DND-41 (cell line): ENCODE data around the gene C16orf74.

ENCODE experiments used
- ATAC-seq: fragments of 200-7000 bp; cut with Tn5 transposase; 3 replicates; pipeline ENCODE4 v1.9.1; 2021; ENCODE audit warnings: low read depth; ENCODE audit not compliant: insufficient read depth
- DNase-seq: peaks from one replicate; pipeline ENCODE4 v3.0.0-alpha.2; 2020
- H2AFZ ChIP-seq: 2 replicates; pipeline ENCODE4 v1.6.0; 2012; ENCODE audit warnings: low read depth, low read length
- H3K27ac ChIP-seq: 2 replicates; pipeline ENCODE4 v1.5.1; 2012; ENCODE audit warnings: low read length, inconsistent platforms
- H3K27me3 ChIP-seq: fragments of 200-600 bp; sonication (generic); 2 replicates; pipeline ENCODE4 v1.6.0; 2012; ENCODE audit warnings: low read length, mild to moderate bottlenecking, inconsistent platforms; ENCODE audit not compliant: insufficient read depth, poor library complexity
- H3K36me3 ChIP-seq: 2 replicates; pipeline ENCODE4 v1.5.1; 2012; ENCODE audit warnings: low read length, inconsistent platforms; ENCODE audit not compliant: insufficient read depth
- H3K4me1 ChIP-seq: 2 replicates; pipeline ENCODE4 v1.5.1; 2012; ENCODE audit warnings: mild to moderate bottlenecking, low read length; ENCODE audit not compliant: insufficient read depth
- H3K4me2 ChIP-seq: 2 replicates; pipeline ENCODE4 v1.6.0; 2012; ENCODE audit warnings: mild to moderate bottlenecking, moderate library complexity, low read length, inconsistent platforms; ENCODE audit not compliant: insufficient read depth
- H3K4me3 ChIP-seq, 2 experiments: fragments of 200-600 bp in 1 of 2; shearing (Covaris generic) in 1 of 2; 2 replicates each; pipeline ENCODE4 v1.5.1; 2012 to 2016; ENCODE audit warnings: inconsistent platforms in 2 of 2, low read length in 2 of 2, mild to moderate bottlenecking in 2 of 2, low read depth in 1 of 2, moderate library complexity in 1 of 2
- H3K79me2 ChIP-seq: 2 replicates; pipeline ENCODE4 v1.6.0; 2012; ENCODE audit warnings: low read length, inconsistent platforms; ENCODE audit not compliant: insufficient read depth
- H3K9ac ChIP-seq: 2 replicates; pipeline ENCODE4 v1.6.0; 2012; ENCODE audit warnings: low read depth, mild to moderate bottlenecking, inconsistent platforms, low read length, moderate library complexity
- H3K9me3 ChIP-seq: 2 replicates; pipeline ENCODE4 v1.5.1; 2012; ENCODE audit warnings: low read length, moderate library complexity, mild to moderate bottlenecking, inconsistent platforms; ENCODE audit not compliant: insufficient read depth, severe bottlenecking
- H4K20me1 ChIP-seq: 2 replicates; pipeline ENCODE4 v1.6.0; 2012; ENCODE audit warnings: low read length; ENCODE audit not compliant: insufficient read depth
- EZH2 ChIP-seq: IDR thresholded peaks from 3 replicates; pipeline ENCODE4 v1.6.1; 2012; ENCODE audit warnings: borderline replicate concordance, low read depth, mild to moderate bottlenecking, moderate library complexity, low read length, inconsistent platforms; ENCODE audit not compliant: severe bottlenecking
- TF ChIP-seq, protein P1 (sequence below): IDR thresholded peaks from 2 replicates; pipeline ENCODE4 v1.5.1; 2012; ENCODE audit warnings: borderline replicate concordance, low read length, moderate library complexity, mild to moderate bottlenecking; ENCODE audit not compliant: poor library complexity, severe bottlenecking; ENCODE audit errors: extremely low read depth

The C16orf74 gene

GRCh38 chr16:85677383-85677967 is 73.4 kb downstream of the C16orf74 start:
- ATAC-seq (no peak), DNase-seq (no peak)
- Histone ChIP-seq H3K27me3 (no peaks in the 10 kb centered on the region), H3K9ac (no peak overlapping the region), H3K4me1 (no peaks in the 10 kb centered on the region), H3K9me3 (no peaks in the 10 kb centered on the region), H2AFZ (no peak overlapping the region), H3K27ac (no peak overlapping the region), H3K4me2 (no peak overlapping the region), H3K36me3 (peaks cover 98% of the 10 kb centered on the region), H3K4me3 (no peak overlapping the region), H4K20me1 (peaks cover 42% of the 10 kb centered on the region), H3K79me2 (peaks cover 10% of the 10 kb centered on the region; the same call in 1 of the 2 replicates)
- TF ChIP-seq, protein P1, sequence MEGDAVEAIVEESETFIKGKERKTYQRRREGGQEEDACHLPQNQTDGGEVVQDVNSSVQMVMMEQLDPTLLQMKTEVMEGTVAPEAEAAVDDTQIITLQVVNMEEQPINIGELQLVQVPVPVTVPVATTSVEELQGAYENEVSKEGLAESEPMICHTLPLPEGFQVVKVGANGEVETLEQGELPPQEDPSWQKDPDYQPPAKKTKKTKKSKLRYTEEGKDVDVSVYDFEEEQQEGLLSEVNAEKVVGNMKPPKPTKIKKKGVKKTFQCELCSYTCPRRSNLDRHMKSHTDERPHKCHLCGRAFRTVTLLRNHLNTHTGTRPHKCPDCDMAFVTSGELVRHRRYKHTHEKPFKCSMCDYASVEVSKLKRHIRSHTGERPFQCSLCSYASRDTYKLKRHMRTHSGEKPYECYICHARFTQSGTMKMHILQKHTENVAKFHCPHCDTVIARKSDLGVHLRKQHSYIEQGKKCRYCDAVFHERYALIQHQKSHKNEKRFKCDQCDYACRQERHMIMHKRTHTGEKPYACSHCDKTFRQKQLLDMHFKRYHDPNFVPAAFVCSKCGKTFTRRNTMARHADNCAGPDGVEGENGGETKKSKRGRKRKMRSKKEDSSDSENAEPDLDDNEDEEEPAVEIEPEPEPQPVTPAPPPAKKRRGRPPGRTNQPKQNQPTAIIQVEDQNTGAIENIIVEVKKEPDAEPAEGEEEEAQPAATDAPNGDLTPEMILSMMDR, result no peak
- TF ChIP-seq EZH2, result no peak

- ATAC-seq (peak; percentile 32; the same call in 2 of the 3 replicates), DNase-seq (no peak)
- H3K4me3 ChIP-seq, result no peak overlapping the region
- TF ChIP-seq, protein P1, result no peak
- no peak for TF ChIP-seq EZH2
- no peaks in the 10 kb centered on the region for H3K27me3 ChIP-seq
- no peak overlapping the region for H3K9ac ChIP-seq
- no peak overlapping the region for H3K27ac ChIP-seq
- H4K20me1 ChIP-seq, result peaks cover 40% of the 10 kb centered on the region
- H2AFZ ChIP-seq, result no peak overlapping the region
- peaks cover 7% of the 10 kb centered on the region; the same call in 1 of the 2 replicates for H3K79me2 ChIP-seq
- H3K4me1 ChIP-seq, result no peaks in the 10 kb centered on the region
- H3K9me3 ChIP-seq, result no peaks in the 10 kb centered on the region
- peaks cover 99% of the 10 kb centered on the region for H3K36me3 ChIP-seq
- H3K4me2 ChIP-seq, result no peak overlapping the region
These were observed 74.4 kb downstream of the C16orf74 start for GRCh38 chr16:85676466-85676865.

DNA sequence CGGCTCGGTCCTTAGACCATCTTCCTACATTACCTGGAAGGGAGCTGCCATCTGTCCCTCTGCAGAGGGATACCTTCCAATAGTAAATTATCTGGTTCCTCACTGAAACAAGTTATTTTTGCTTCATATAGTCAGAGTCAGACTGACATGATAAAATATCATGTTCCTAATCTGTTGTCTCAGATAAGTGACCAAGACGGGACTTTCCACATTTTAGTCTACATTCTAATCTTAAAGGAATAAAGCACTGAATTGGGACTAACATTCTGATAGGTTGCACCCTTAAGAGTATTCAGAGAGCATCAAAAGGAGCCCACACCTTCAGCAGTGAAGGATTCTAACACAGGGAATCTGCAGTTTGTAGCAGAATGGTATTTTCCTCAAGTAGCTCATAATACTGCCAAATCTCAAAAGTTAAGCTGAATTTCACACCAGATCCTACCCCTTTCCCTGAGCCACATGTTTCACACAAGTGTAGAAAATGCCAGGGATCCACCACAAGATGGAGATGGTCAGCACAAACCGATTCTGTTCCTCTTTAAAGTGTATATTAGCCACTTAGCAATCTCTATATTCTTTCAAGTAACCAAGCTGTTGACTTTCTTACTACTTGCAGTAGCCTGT is 75.5 kb downstream of the C16orf74 start:
- Histone ChIP-seq H3K9ac (no peak overlapping the region), H3K79me2 (no peaks in the 10 kb centered on the region), H3K4me1 (no peaks in the 10 kb centered on the region), H4K20me1 (peaks cover 36% of the 10 kb centered on the region), H3K36me3 (peaks cover 98% of the 10 kb centered on the region), H3K27ac (no peak overlapping the region), H3K27me3 (no peaks in the 10 kb centered on the region), H3K4me3 (no peak overlapping the region), H3K9me3 (no peaks in the 10 kb centered on the region), H2AFZ (no peak overlapping the region), H3K4me2 (no peak overlapping the region)
- TF ChIP-seq EZH2, result no peak
- TF ChIP-seq, protein P1, result peak; percentile 41
- ATAC-seq (0 out of 3 replicates have a peak, but pooled peaks have one; percentile 25), DNase-seq (no peak)
